Right lung (tissue), 10 donors: ENCODE data around the gene DNM3. TPM values are rescaled to one million over a fixed set of nuclear protein-coding genes. Genes with fewer than 3 reads are reported as not detected.
"Not testable (repeated sequence)": the region's sequence is repeated elsewhere in the genome, so short reads cannot be mapped to it uniquely, and the experiment has no call there.

ENCODE experiments used
- DNase-seq, 2 donors: peaks; one replicate each; pipeline ENCODE4 v3.0.0-alpha.2; 2013
- long read RNA-seq, 8 donors: transcript quantifications; one replicate each; lab custom pipeline, GENCODE V29; 2026
- polyA plus RNA-seq, 5 donors: library from polyadenylated mRNA; unstranded; fragments of 120-200 nt; gene quantifications; one replicate each; pipeline versions ENCODE4 v1.2.1 to v1.2.3, GENCODE V29; 2013; ENCODE audit warnings: inconsistent platforms in 1 of 5, low replicate concordance in 1 of 5; ENCODE audit not compliant: insufficient read length in 5 of 5, insufficient read depth in 1 of 5

DNM3 gene
- 1 to 10 TPM; 4.1 to 6.9 (median 5.2) TPM for polyA plus RNA-seq
- long read RNA-seq, donor 1, partial matches to known transcripts, result 0 of 53 reads
- long read RNA-seq, donor 1, other reads (novel, unspliced or antisense), result 53 of 53 reads
- long read RNA-seq, donor 2, partial matches to known transcripts, result 23 of 29 reads
- long read RNA-seq, donor 2, other reads (novel, unspliced or antisense), result 6 of 29 reads
- long read RNA-seq, donor 3, partial matches to known transcripts, result 36 of 36 reads
- long read RNA-seq, donor 3, other reads (novel, unspliced or antisense), result 0 of 36 reads
- long read RNA-seq, donor 4, partial matches to known transcripts, result 29 of 29 reads
- long read RNA-seq, donor 4, other reads (novel, unspliced or antisense), result 0 of 29 reads
- long read RNA-seq, donor 5, result 0 reads
- long read RNA-seq, donor 6, partial matches to known transcripts, result 0 of 26 reads
- long read RNA-seq, donor 6, other reads (novel, unspliced or antisense), result 26 of 26 reads
- long read RNA-seq, donor 7, partial matches to known transcripts, result 45 of 62 reads
- long read RNA-seq, donor 7, other reads (novel, unspliced or antisense), result 17 of 62 reads
- long read RNA-seq, donor 8, partial matches to known transcripts, result 5 of 17 reads
- long read RNA-seq, donor 8, other reads (novel, unspliced or antisense), result 12 of 17 reads

GRCh38 chr1:171841050-171841910 is at the start of gene DNM3:
TSS of gene DNM3 (plus strand) at chr1:171841498. CDS start at chr1:171841657, 159 bp downstream.
- DNase-seq, result peak; percentile 83 to 85

GRCh38 chr1:171792656-171793369 is 48.5 kb upstream of the DNM3 start:
- no peak for DNase-seq

- no peak for DNase-seq
Measured at GRCh38 chr1:171793636-171794035, 47.7 kb upstream of the DNM3 start.

GRCh38 chr1:171794085-171794484 is 47.2 kb upstream of the DNM3 start:
- no peak for DNase-seq

GRCh38 chr1:171796592-171796991 is 44.7 kb upstream of the DNM3 start:
- DNase-seq, result no peak

GRCh38 chr1:171798311-171798710 is 43.0 kb upstream of the DNM3 start:
- no peak for DNase-seq

- DNase-seq, result peak; percentile 27 to 36
Measured at GRCh38 chr1:171798765-171799164, 42.5 kb upstream of the DNM3 start.

GRCh38 chr1:171799166-171799565 is 42.1 kb upstream of the DNM3 start:
- DNase-seq, result peak; percentile 38 to 49

- DNase-seq, result not testable (repeated sequence)
Measured at GRCh38 chr1:171799698-171800097, 41.6 kb upstream of the DNM3 start.

- no peak for DNase-seq
Measured at GRCh38 chr1:171800342-171800741, 41.0 kb upstream of the DNM3 start.

GRCh38 chr1:171800851-171801250 is 40.4 kb upstream of the DNM3 start:
- no peak for DNase-seq

- DNase-seq, result peak; percentile 23 to 36
Measured at GRCh38 chr1:171801487-171801891, 39.8 kb upstream of the DNM3 start.

- no peak for DNase-seq
Measured at GRCh38 chr1:171802207-171802606, 39.1 kb upstream of the DNM3 start.

- peak; percentile 51 to 64 for DNase-seq
Measured at GRCh38 chr1:171803045-171803444, 38.3 kb upstream of the DNM3 start.

- DNase-seq, result no peak
Measured at GRCh38 chr1:171803461-171804022, 37.8 kb upstream of the DNM3 start.

- DNase-seq, result no peak
Measured at GRCh38 chr1:171805395-171806115, 35.7 kb upstream of the DNM3 start.

- DNase-seq, result no peak
Measured at GRCh38 chr1:171807556-171807955, 33.7 kb upstream of the DNM3 start.

- DNase-seq, result no peak
Measured at GRCh38 chr1:171809834-171810233, 31.5 kb upstream of the DNM3 start.

- DNase-seq, result no peak
Measured at GRCh38 chr1:171811672-171812071, 29.6 kb upstream of the DNM3 start.

GRCh38 chr1:171814692-171815091 is 26.6 kb upstream of the DNM3 start:
- DNase-seq, result no peak
